Calu3 (cell line): ENCODE measurements around the gene MED10. TPM values are rescaled to one million over a fixed set of nuclear protein-coding genes. Genes with fewer than 3 reads are reported as not detected.

ENCODE experiments used
- BruUV-seq: library from RNA; stranded (reverse); fragments of 400-500 nt; replicated peaks from 2 replicates; lab custom pipeline; 2021; lab: Mats Ljungman, UMichigan
- CTCF ChIA-PET: fragments of 300-600 bp; sonication (Branson Sonifier 250); formaldehyde crosslinking; loops from one replicate; lab custom pipeline; 2022; ENCODE audit warnings: antibody characterized with exemption; lab: Charles Lee
- DNase-seq: peaks from one replicate; pipeline ENCODE4 v3.0.0; 2022
- H3K27ac Mint-ChIP-seq: one replicate; pipeline ENCODE4 v1.8.0; 2022; ENCODE audit warnings: mixed read lengths; ENCODE audit not compliant: unreplicated experiment
- H3K27me3 Mint-ChIP-seq: one replicate; pipeline ENCODE4 v1.8.0; 2022; ENCODE audit warnings: mixed read lengths; ENCODE audit not compliant: unreplicated experiment
- H3K36me3 Mint-ChIP-seq: one replicate; pipeline ENCODE4 v1.8.0; 2022; ENCODE audit warnings: mild to moderate bottlenecking, moderate library complexity, mixed read lengths; ENCODE audit not compliant: insufficient read depth, unreplicated experiment
- H3K4me1 Mint-ChIP-seq: one replicate; pipeline ENCODE4 v1.8.0; 2022; ENCODE audit warnings: mild to moderate bottlenecking, low read depth, mixed read lengths; ENCODE audit not compliant: unreplicated experiment
- H3K4me3 Mint-ChIP-seq: one replicate; pipeline ENCODE4 v1.8.0; 2022; ENCODE audit warnings: mild to moderate bottlenecking, low read depth, moderate library complexity, mixed read lengths; ENCODE audit not compliant: unreplicated experiment
- H3K9me3 Mint-ChIP-seq: one replicate; pipeline ENCODE4 v1.8.0; 2022; ENCODE audit warnings: low read depth, mixed read lengths; ENCODE audit not compliant: unreplicated experiment
- intact Hi-C: fragments of 100-400 bp; cut with micrococcal nuclease; formaldehyde crosslinking; loops from one replicate; pipeline ENCODE4 v1.10.0; 2022; ENCODE audit not compliant: unreplicated experiment
- total RNA-seq: library from RNA; stranded (reverse); gene quantifications from 2 replicates; pipeline ENCODE4 v1.2.3, GENCODE V29; 2022
- TF ChIP-seq, protein P1 (sequence below): fragments of 200-600 bp; IDR thresholded peaks from one replicate; pipeline ENCODE4 v1.8.0; 2022; ENCODE audit warnings: antibody characterized with exemption; ENCODE audit not compliant: unreplicated experiment

MED10 gene
- total RNA-seq, 1 experiment from 2014 or later, result 39.9 TPM

- intact Hi-C loops, result no loop called here
- no peaks in the 10 kb centered on the region for H3K9me3 Mint-ChIP-seq
- DNase-seq, result no peak
- H3K27me3 Mint-ChIP-seq, result peaks cover 79% of the 10 kb centered on the region
- CTCF ChIA-PET, result no interaction called here
- no peak overlapping the region for H3K4me3 Mint-ChIP-seq
- no peaks in the 10 kb centered on the region for H3K36me3 Mint-ChIP-seq
- TF ChIP-seq, protein P1, sequence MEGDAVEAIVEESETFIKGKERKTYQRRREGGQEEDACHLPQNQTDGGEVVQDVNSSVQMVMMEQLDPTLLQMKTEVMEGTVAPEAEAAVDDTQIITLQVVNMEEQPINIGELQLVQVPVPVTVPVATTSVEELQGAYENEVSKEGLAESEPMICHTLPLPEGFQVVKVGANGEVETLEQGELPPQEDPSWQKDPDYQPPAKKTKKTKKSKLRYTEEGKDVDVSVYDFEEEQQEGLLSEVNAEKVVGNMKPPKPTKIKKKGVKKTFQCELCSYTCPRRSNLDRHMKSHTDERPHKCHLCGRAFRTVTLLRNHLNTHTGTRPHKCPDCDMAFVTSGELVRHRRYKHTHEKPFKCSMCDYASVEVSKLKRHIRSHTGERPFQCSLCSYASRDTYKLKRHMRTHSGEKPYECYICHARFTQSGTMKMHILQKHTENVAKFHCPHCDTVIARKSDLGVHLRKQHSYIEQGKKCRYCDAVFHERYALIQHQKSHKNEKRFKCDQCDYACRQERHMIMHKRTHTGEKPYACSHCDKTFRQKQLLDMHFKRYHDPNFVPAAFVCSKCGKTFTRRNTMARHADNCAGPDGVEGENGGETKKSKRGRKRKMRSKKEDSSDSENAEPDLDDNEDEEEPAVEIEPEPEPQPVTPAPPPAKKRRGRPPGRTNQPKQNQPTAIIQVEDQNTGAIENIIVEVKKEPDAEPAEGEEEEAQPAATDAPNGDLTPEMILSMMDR, result no peak
- H3K27ac Mint-ChIP-seq, result no peak overlapping the region
- no peaks in the 10 kb centered on the region for H3K4me1 Mint-ChIP-seq
- BruUV-seq, result no TSS peak
Measured at GRCh38 chr5:6392561-6392960, 14.2 kb upstream of the MED10 start.

DNA sequence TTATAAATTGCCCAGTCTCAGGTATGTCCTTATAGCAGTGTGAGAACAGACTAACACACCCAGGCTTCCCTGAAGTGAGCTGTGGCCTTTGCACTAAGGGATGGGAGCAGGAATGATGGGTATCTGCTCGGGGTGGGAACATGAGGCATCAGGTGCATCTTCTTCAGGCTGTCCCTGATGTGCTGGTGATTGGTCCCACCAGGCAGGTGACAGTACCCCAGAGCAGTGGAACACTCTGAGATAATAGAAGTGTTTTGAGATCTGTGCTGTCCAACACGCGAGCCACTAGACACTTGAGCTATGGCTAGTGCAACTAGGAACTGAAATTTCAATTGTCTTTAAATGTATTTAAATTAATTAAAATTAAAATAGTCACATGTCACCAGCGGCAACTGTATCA is 12.8 kb upstream of the MED10 start:
- TF ChIP-seq, protein P1, result no peak
- intact Hi-C loops, result no loop called here
- no peak for DNase-seq
- H3K36me3 Mint-ChIP-seq, result no peaks in the 10 kb centered on the region
- CTCF ChIA-PET, result no interaction called here
- no peaks in the 10 kb centered on the region for H3K9me3 Mint-ChIP-seq
- no TSS peak for BruUV-seq
- H3K4me1 Mint-ChIP-seq, result no peaks in the 10 kb centered on the region
- H3K27ac Mint-ChIP-seq, result no peak overlapping the region
- H3K27me3 Mint-ChIP-seq, result peaks cover 84% of the 10 kb centered on the region
- no peak overlapping the region for H3K4me3 Mint-ChIP-seq

DNA sequence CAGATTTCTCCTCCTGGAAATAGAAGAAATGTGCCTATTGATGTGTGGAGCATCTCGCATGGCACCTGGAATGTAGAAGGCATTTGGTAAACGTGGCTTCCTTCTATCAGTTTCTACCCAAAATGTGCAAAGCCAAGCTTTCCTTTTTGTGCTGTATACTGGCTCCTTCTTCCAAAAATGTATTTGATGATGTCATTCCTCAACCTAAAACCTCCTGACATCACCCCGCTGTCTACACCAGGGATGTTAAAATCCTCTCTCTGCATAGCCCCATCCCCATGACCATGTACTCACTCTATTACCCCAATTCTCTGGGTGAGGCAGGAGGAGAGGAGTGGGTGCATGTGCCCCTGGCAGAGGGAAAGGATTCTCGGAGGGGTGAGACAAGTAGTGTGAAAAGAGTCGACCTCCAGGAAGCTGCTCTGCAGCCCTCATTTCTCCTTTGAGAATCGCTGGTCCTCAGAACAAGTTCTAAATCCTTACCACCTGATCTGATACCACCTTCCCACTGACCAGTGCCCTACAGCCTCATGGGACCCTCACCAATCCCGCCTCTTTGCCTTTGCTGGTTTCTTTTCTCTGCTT is 11.7 kb upstream of the MED10 start:
- H3K4me3 Mint-ChIP-seq, result no peak overlapping the region
- intact Hi-C loops, result no loop called here
- no peaks in the 10 kb centered on the region for H3K4me1 Mint-ChIP-seq

DNA sequence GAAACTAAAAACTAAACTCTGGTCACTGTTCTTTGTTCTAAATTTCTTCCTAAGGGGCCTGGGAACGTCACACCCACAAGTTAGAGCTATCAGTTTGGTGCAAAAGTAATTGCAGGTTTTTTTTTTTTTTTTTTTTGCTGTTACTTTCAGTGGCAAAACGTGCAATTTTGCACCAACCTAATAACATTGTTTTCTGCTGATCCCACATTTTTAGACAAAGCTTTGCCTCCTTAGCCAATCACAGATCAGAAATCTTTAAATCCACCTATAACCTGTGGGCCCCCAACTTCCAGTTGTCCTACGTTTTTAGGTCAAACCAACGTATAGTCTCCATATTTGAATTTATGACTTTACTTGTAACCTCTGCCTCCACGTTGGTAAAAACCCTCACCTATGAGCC is 11.1 kb upstream of the MED10 start:
- intact Hi-C loops, result no loop called here
- Mint-ChIP-seq H3K27me3 (peaks cover 75% of the 10 kb centered on the region), H3K9me3 (no peaks in the 10 kb centered on the region), H3K4me3 (no peak overlapping the region), H3K27ac (no peak overlapping the region), H3K36me3 (no peaks in the 10 kb centered on the region), H3K4me1 (no peaks in the 10 kb centered on the region)
- TF ChIP-seq, protein P1, result no peak
- DNase-seq, result no peak
- CTCF ChIA-PET, result interaction anchor here (0.7 kb wide), 1 partner anchor 132 kb away, joined by 4 read pairs; no protein-coding TSS in a partner anchor
- no TSS peak for BruUV-seq

More for the DNA sequence above, 11.7 kb upstream of the MED10 start:
- Mint-ChIP-seq H3K27ac (no peak overlapping the region), H3K36me3 (no peaks in the 10 kb centered on the region), H3K27me3 (peaks cover 81% of the 10 kb centered on the region), H3K9me3 (no peaks in the 10 kb centered on the region)
- no peak for DNase-seq
- no TSS peak for BruUV-seq
- CTCF ChIA-PET, result interaction anchor here (0.7 kb wide), 1 partner anchor 132 kb away, joined by 4 read pairs; no protein-coding TSS in a partner anchor
- TF ChIP-seq, protein P1, result no peak
